Psoas muscle (tissue), 8 donors: Measurements from ENCODE around the gene HDDC3. TPM values are rescaled to one million over a fixed set of nuclear protein-coding genes. Genes with fewer than 3 reads are reported as not detected.

Experiments
- ATAC-seq, 4 donors: fragments of 200-7000 bp; cut with Tn5 transposase; one replicate each; pipeline ENCODE4 v1.9.1; 2020; ENCODE audit warnings: moderate library complexity in 3 of 4, mild to moderate bottlenecking in 2 of 4
- DNase-seq, 2 donors: peaks; one replicate each; pipeline ENCODE4 v3.0.0-alpha.2; 2020
- H3K27ac ChIP-seq: fragments of 200-600 bp; one replicate; pipeline ENCODE4 v1.8.0; 2022
- H3K27me3 ChIP-seq, 3 donors: fragments of 200-600 bp in 1 of 3; one replicate each; pipeline versions ENCODE4 v1.6.1 to v1.8.0; 2013 to 2022; ENCODE audit warnings: low read length in 2 of 3, mild to moderate bottlenecking in 2 of 3, moderate library complexity in 1 of 3; ENCODE audit not compliant: insufficient read depth in 3 of 3
- H3K36me3 ChIP-seq, 2 donors: fragments of 200-600 bp in 1 of 2; one replicate each; pipeline versions ENCODE4 v1.6.1 to v1.8.0; 2013 to 2022; ENCODE audit warnings: low read depth in 1 of 2, mild to moderate bottlenecking in 1 of 2, moderate library complexity in 1 of 2; ENCODE audit not compliant: insufficient read depth in 1 of 2
- H3K4me1 ChIP-seq: fragments of 200-600 bp; one replicate; pipeline ENCODE4 v1.8.0; 2022
- H3K4me3 ChIP-seq: fragments of 200-600 bp; one replicate; pipeline ENCODE4 v1.8.0; 2022; ENCODE audit warnings: mild to moderate bottlenecking
- H3K9me3 ChIP-seq: fragments of 200-600 bp; one replicate; pipeline ENCODE4 v1.8.0; 2022
- WGBS, 3 donors: extraction: QIAGEN DNeasy Blood & Tissue Kit; methylation state at CpG; one replicate each; pipeline versions ENCODE4 v1.1.6 to v1.1.7; 2013; 5-methylcytosine and 5-hydroxymethylcytosine counted together
- intact Hi-C, 2 donors: fragments of 100-400 bp; cut with DNase I; formaldehyde crosslinking; loops; one replicate each; pipeline versions ENCODE4 v1.11.0 to v1.14.2; 2022
- polyA plus RNA-seq, 3 donors: library from polyadenylated mRNA; stranded (reverse); fragments of 200-250 nt; gene quantifications; one replicate each; pipeline ENCODE4 v1.2.3, GENCODE V29; 2013
- total RNA-seq, 4 donors: library from RNA; stranded (reverse); fragmentation: NEBNext Ultra II Directional in 2 of 4; extraction: Animal tissue kit (Norgen Biotek cat#: 25700) in 2 of 4; gene quantifications; one replicate each; pipeline versions ENCODE4 v1.2.1 to v1.2.4, GENCODE V29; 2021 to 2023
- TF ChIP-seq, protein P1 (sequence below): fragments of 200-600 bp; IDR thresholded peaks from one replicate; pipeline ENCODE4 v1.8.0; 2022; ENCODE audit warnings: antibody characterized with exemption
- donor health status: healthy with polysubstance abuse.
- donor health status: DM: no; HTN: no; CAD: no; lungs with moderate emphysema.
- donor health status: Bipolar disorder and iron deficiency.
- donor health status: healthy.
- donor health status: DM: yes; HTN: yes; CAD: no.
- donor health status: DM: no; HTN: no; CAD: no.
- donor health status: DM: no; HTN: no; CAD: no.
- donor health status: DM: yes; HTN: yes; CAD: no.

The HDDC3 gene
- total and polyA plus RNA-seq, 7 donors: 7.2 to 25.5 (median 13.2) TPM

GRCh38 chr15:90907051-90907660, 25.2 kb downstream of the HDDC3 start:
- H3K4me3 ChIP-seq: no peak overlapping the region
- DNase-seq (peak in 1 of 2 donors; percentile 35), ATAC-seq (no peak)
- H3K27me3 ChIP-seq: no peaks in the 10 kb centered on the region
- H3K4me1 ChIP-seq: peaks cover 12% of the 10 kb centered on the region
- TF ChIP-seq, protein P1, sequence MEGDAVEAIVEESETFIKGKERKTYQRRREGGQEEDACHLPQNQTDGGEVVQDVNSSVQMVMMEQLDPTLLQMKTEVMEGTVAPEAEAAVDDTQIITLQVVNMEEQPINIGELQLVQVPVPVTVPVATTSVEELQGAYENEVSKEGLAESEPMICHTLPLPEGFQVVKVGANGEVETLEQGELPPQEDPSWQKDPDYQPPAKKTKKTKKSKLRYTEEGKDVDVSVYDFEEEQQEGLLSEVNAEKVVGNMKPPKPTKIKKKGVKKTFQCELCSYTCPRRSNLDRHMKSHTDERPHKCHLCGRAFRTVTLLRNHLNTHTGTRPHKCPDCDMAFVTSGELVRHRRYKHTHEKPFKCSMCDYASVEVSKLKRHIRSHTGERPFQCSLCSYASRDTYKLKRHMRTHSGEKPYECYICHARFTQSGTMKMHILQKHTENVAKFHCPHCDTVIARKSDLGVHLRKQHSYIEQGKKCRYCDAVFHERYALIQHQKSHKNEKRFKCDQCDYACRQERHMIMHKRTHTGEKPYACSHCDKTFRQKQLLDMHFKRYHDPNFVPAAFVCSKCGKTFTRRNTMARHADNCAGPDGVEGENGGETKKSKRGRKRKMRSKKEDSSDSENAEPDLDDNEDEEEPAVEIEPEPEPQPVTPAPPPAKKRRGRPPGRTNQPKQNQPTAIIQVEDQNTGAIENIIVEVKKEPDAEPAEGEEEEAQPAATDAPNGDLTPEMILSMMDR: no peak
- WGBS, 3 donors: 75 to 81% (median 77%) methylated on average over 15 of the region's 15 CpGs
- intact Hi-C loops: no loop called here
- H3K36me3 ChIP-seq: peaks cover 4 to 83% of the 10 kb centered on the region in 2 donors
- H3K27ac ChIP-seq: no peak overlapping the region
- no peaks in the 10 kb centered on the region for H3K9me3 ChIP-seq

- intact Hi-C loops: no loop called here
- 93 to 97% (median 95%) methylated on average over 11 of the region's 11 CpGs for WGBS, 3 donors
- Histone ChIP-seq H3K4me1 (peaks cover 20% of the 10 kb centered on the region), H3K9me3 (no peaks in the 10 kb centered on the region), H3K27ac (no peak overlapping the region), H3K27me3 (no peaks in the 10 kb centered on the region), H3K36me3 (peaks cover 4 to 74% of the 10 kb centered on the region in 2 donors), H3K4me3 (no peak overlapping the region)
- no peak for ATAC-seq
- DNase-seq: peak in 1 of 2 donors; percentile 53
- TF ChIP-seq, protein P1: no peak
These were observed 26.0 kb downstream of the HDDC3 start for GRCh38 chr15:90906181-90906849.

DNA sequence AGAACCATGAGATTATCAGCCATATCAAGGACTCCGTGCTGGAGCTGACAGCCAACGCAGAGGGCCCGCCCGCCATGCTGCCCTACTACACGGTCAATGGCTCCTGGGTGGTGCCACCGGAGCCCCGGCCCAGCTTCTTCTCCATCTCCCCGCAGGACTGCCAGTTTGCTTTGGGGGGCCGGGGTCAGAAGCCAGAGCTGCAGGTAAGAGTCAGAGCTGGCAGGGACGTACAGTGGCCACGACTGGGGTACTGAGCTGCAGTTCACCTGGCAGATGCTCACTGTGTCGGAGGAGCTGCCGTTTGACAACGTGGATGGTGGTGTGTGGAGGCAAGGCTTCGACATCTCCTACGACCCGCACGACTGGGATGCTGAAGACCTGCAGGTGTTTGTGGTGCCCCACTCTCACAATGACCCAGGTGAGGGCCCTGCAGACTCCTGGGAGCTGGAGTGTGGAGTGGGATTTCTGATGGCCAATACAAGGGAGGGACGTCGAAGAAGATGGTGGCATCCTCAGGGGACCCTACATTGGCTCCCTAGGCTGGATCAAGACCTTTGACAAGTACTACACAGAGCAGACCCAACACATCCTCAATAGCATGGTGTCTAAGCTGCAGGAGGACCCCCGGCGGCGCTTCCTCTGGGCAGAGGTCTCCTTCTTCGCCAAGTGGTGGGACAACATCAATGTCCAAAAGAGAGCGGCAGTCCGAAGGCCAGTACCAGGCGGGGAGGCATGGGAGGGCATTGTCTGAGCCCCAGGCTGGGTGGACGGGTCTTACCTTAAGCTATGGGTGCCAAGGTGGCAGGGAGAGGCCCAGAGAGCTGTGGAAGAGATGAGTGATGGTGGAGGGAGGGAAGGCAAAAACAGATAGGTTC, 26.8 kb downstream of the HDDC3 start:
- Histone ChIP-seq H3K4me1 (peaks cover 20% of the 10 kb centered on the region), H3K36me3 (peaks cover 4 to 67% of the 10 kb centered on the region in 2 donors), H3K4me3 (no peak overlapping the region), H3K9me3 (no peaks in the 10 kb centered on the region), H3K27me3 (no peaks in the 10 kb centered on the region), H3K27ac (no peak overlapping the region)
- ATAC-seq (no peak), DNase-seq (peak in 1 of 2 donors; percentile 55)
- intact Hi-C loops: no loop called here
- WGBS, 3 donors: 94 to 95% (median 95%) methylated on average over 28 of the region's 28 CpGs
- TF ChIP-seq, protein P1: no peak

- Histone ChIP-seq H3K27me3 (no peaks in the 10 kb centered on the region), H3K9me3 (no peaks in the 10 kb centered on the region), H3K36me3 (peaks cover 4 to 59% of the 10 kb centered on the region in 2 donors), H3K4me3 (no peak overlapping the region), H3K27ac (no peak overlapping the region), H3K4me1 (peaks cover 20% of the 10 kb centered on the region)
- intact Hi-C loops: no loop called here
- DNase-seq: peak in 1 of 2 donors; percentile 17
- TF ChIP-seq, protein P1: no peak
- 94 to 96% (median 95%) methylated on average over 9 of the region's 9 CpGs for WGBS, 3 donors
- no peak for ATAC-seq
These were observed 27.6 kb downstream of the HDDC3 start for GRCh38 chr15:90904746-90905145.
